Heart left ventricle (tissue), 16 donors: ENCODE measurements around the gene DOCK4. TPM values are rescaled to one million over a fixed set of nuclear protein-coding genes. Genes with fewer than 3 reads are reported as not detected.

ENCODE experiments used
- ATAC-seq, 4 donors: fragments of 200-7000 bp; cut with Tn5 transposase; one replicate each; pipeline ENCODE4 v1.9.1; 2020 to 2022; ENCODE audit warnings: moderate library complexity in 4 of 4, mild to moderate bottlenecking in 3 of 4, moderate number of reproducible peaks in 1 of 4
- DNase-seq, 5 donors: peaks; one replicate each; pipeline ENCODE4 v3.0.0-alpha.2; 2020
- H3K27ac ChIP-seq, 12 donors: fragments of 200-600 bp; sonication (generic) in 4 of 12; one replicate each; pipeline versions ENCODE4 v1.5.0 to v1.8.0; 2016 to 2022; ENCODE audit warnings: mild to moderate bottlenecking in 2 of 12
- H3K27me3 ChIP-seq, 9 donors: fragments of 200-600 bp; sonication (generic) in 2 of 9; one replicate each; pipeline versions ENCODE4 v1.5.1 to v1.8.0; 2016 to 2022; ENCODE audit warnings: mild to moderate bottlenecking in 3 of 9
- H3K36me3 ChIP-seq, 9 donors: fragments of 200-600 bp; sonication (generic) in 2 of 9; one replicate each; pipeline versions ENCODE4 v1.5.0 to v1.8.0; 2018 to 2022; ENCODE audit warnings: mild to moderate bottlenecking in 2 of 9
- H3K4me1 ChIP-seq, 12 donors: fragments of 200-600 bp; sonication (generic) in 4 of 12; one replicate each; pipeline versions ENCODE4 v1.5.0 to v1.8.0; 2016 to 2022; ENCODE audit warnings: mild to moderate bottlenecking in 3 of 12
- H3K4me3 ChIP-seq, 12 donors: fragments of 200-600 bp; sonication (generic) in 4 of 12; one replicate each; pipeline versions ENCODE4 v1.5.0 to v1.8.0; 2017 to 2022; ENCODE audit warnings: mild to moderate bottlenecking in 9 of 12, moderate library complexity in 4 of 12
- H3K9me3 ChIP-seq, 12 donors: fragments of 200-600 bp; sonication (generic) in 4 of 12; one replicate each; pipeline versions ENCODE4 v1.5.0 to v1.8.0; 2016 to 2022; ENCODE audit warnings: mild to moderate bottlenecking in 1 of 12
- CTCF ChIP-seq, 12 donors: fragments of 200-600 bp; sonication (generic) in 4 of 12; IDR thresholded peaks; one replicate each; pipeline versions ENCODE4 v1.5.0 to v1.8.0; 2018 to 2022; ENCODE audit warnings: antibody characterized with exemption in 12 of 12, mild to moderate bottlenecking in 5 of 12
- POLR2A ChIP-seq, 2 donors: fragments of 450-650 bp; IDR thresholded peaks; one replicate each; pipeline ENCODE4 v1.6.1; 2017; ENCODE audit warnings: antibody characterized with exemption in 2 of 2, mild to moderate bottlenecking in 2 of 2, moderate library complexity in 2 of 2
- WGBS, 4 donors: extraction: QIAGEN DNeasy Blood & Tissue Kit in 2 of 4; methylation state at CpG; one replicate each; pipeline versions ENCODE4 v1.1.5 to v1.1.7; 2013 to 2018; 5-methylcytosine and 5-hydroxymethylcytosine counted together
- intact Hi-C, 10 donors: fragments of 100-400 bp; cut with DNase I; formaldehyde crosslinking; loops; one replicate each; pipeline versions ENCODE4 v1.11.1 to v1.14.2; 2022
- polyA plus RNA-seq, 2 donors: library from polyadenylated mRNA; stranded (reverse); fragments of 200-250 nt; gene quantifications; one replicate each; pipeline ENCODE4 v1.2.3, GENCODE V29; 2013
- total RNA-seq, 9 donors: library from RNA; depleted of rRNA in 2 of 9; stranded (reverse); fragments of >200 nt in 2 of 9; fragmentation: NEBNext Ultra II Directional in 3 of 9; extraction: Animal tissue kit (Norgen Biotek cat#: 25700) in 3 of 9; gene quantifications; one replicate each; pipeline versions ENCODE4 v1.1.0 to v1.2.4, GENCODE V29; 2016 to 2023
- donor health status: ischemic (EF 13 %, LVEDD 7.1; RV severe dilation, severe dysfunction).
- donor health status: healthy with polysubstance abuse.
- donor health status: DM: no; HTN: yes; CAD: no.
- donor health status: DM: no; HTN: no; CAD: no.
- donor health status: ischemic (EF 25% LVEDD 6.9; RV normal size, moderate dysfunction).
- donor health status: ischemic (EF 25% LVEDD 5.7; RV mildly dilated, moderate dysfunction).
- donor health status: healthy.
- donor health status: DM: yes; HTN: yes; CAD: no.
- donor health status: ischemic (EF 35%, LVEDD 5.7; RV mildly dilated, moderate dysfunction).
- donor health status: nonischemic (EF 11% LVEDD 7.7; RV severe dilation, severe dysfunction).
- donor health status: DM: yes; HTN: yes; CAD: no.
- donor health status: PGD.
- donor health status: ischemic (EF 29% LVEDD 5.4; RV normal size, mild dysfunction).
- donor health status: nonischemic (EF 23%, LVEDD 6.1; RV moderate dilation, normal function).

DOCK4 gene
- total and polyA plus RNA-seq, 11 donors = 5.1 to 40.8 (median 13.1) TPM

GRCh38 chr7:111873326-111873646 lies 332.9 kb downstream of the DOCK4 start:
- 78 to 87% (median 83%) methylated on average over 8 of the region's 8 CpGs for WGBS, 4 donors
- Histone ChIP-seq H3K9me3 (peaks cover 0 to 4% (median 0%) of the 10 kb centered on the region in 12 donors), H3K4me1 (peaks cover 0 to 23% (median 14%) of the 10 kb centered on the region in 12 donors), H3K36me3 (peaks cover 0 to 31% (median 8%) of the 10 kb centered on the region in 9 donors), H3K27ac (peak overlapping the region in 9 of 12 donors; percentile 41 to 79 (median 50)), H3K27me3 (no peaks in the 10 kb centered on the region), H3K4me3 (no peak overlapping the region)
- ATAC-seq (no peak), DNase-seq (no peak)
- intact Hi-C loops = loop anchor here in 1 of 10 donors (5.0 kb wide), 1 partner anchor 334 kb away; the partner anchor contains the start of genes DOCK4 and ZNF277
- TF ChIP-seq POLR2A (IDR thresholded peaks at IDR 0.05) (no peak), CTCF (IDR thresholded peaks at IDR 0.05) (no peak)

GRCh38 chr7:111872450-111873325 lies 333.5 kb downstream of the DOCK4 start:
- H3K36me3 ChIP-seq = peaks cover 0 to 35% (median 8%) of the 10 kb centered on the region in 9 donors

GRCh38 chr7:111871283-111871682 lies 334.9 kb downstream of the DOCK4 start:
- ATAC-seq = no peak
- peaks cover 0 to 34% (median 22%) of the 10 kb centered on the region in 12 donors for H3K4me1 ChIP-seq
- TF ChIP-seq CTCF (IDR thresholded peaks at IDR 0.05) (no peak), POLR2A (IDR thresholded peaks at IDR 0.05) (no peak)
- DNase-seq = no peak
- H3K27me3 ChIP-seq = no peaks in the 10 kb centered on the region
- intact Hi-C loops = loop anchor here in 1 of 10 donors (5.0 kb wide), 1 partner anchor 336 kb away; the partner anchor contains the start of genes DOCK4 and ZNF277
- WGBS, 4 donors = 58 to 73% (median 64%) methylated on average over 1 of the region's 1 CpG
- H3K9me3 ChIP-seq = peaks cover 0 to 4% (median 0%) of the 10 kb centered on the region in 12 donors
- H3K27ac ChIP-seq = no peak overlapping the region
- H3K4me3 ChIP-seq = no peak overlapping the region
- H3K36me3 ChIP-seq = peaks cover 0 to 39% (median 8%) of the 10 kb centered on the region in 9 donors

More at GRCh38 chr7:111872450-111873325, 333.5 kb downstream of the DOCK4 start:
- intact Hi-C loops = loop anchor here in 1 of 10 donors (5.0 kb wide), 1 partner anchor 335 kb away; the partner anchor contains the start of genes DOCK4 and ZNF277
- Histone ChIP-seq H3K27me3 (no peaks in the 10 kb centered on the region), H3K27ac (peak overlapping the region in 9 of 12 donors; percentile 41 to 79 (median 50)), H3K4me3 (no peak overlapping the region), H3K9me3 (peaks cover 0 to 4% (median 0%) of the 10 kb centered on the region in 12 donors), H3K4me1 (peaks cover 0 to 24% (median 14%) of the 10 kb centered on the region in 12 donors)
- ATAC-seq (no peak), DNase-seq (no peak)
- TF ChIP-seq POLR2A (IDR thresholded peaks at IDR 0.05) = no peak
- TF ChIP-seq CTCF (IDR thresholded peaks at IDR 0.05) = no peak
- WGBS, 4 donors = 61 to 82% (median 76%) methylated on average over 4 of the region's 4 CpGs

GRCh38 chr7:111869280-111869679 lies 336.9 kb downstream of the DOCK4 start:
- H3K4me1 ChIP-seq = peaks cover 0 to 33% (median 21%) of the 10 kb centered on the region in 12 donors
- no peak for DNase-seq
- H3K4me3 ChIP-seq = no peak overlapping the region
- H3K27me3 ChIP-seq = no peaks in the 10 kb centered on the region
- TF ChIP-seq CTCF (IDR thresholded peaks at IDR 0.05) = no peak
- TF ChIP-seq POLR2A (IDR thresholded peaks at IDR 0.05) = no peak
- no peak overlapping the region for H3K27ac ChIP-seq
- H3K36me3 ChIP-seq = peaks cover 0 to 37% (median 6%) of the 10 kb centered on the region in 9 donors
- ATAC-seq = no peak
- WGBS, 4 donors = 63 to 82% (median 66%) methylated on average over 3 of the region's 3 CpGs
- intact Hi-C loops = no loop called here
- no peaks in the 10 kb centered on the region for H3K9me3 ChIP-seq
